ENCODE data around the gene SLC18A3.

SLC18A3 gene

DNA sequence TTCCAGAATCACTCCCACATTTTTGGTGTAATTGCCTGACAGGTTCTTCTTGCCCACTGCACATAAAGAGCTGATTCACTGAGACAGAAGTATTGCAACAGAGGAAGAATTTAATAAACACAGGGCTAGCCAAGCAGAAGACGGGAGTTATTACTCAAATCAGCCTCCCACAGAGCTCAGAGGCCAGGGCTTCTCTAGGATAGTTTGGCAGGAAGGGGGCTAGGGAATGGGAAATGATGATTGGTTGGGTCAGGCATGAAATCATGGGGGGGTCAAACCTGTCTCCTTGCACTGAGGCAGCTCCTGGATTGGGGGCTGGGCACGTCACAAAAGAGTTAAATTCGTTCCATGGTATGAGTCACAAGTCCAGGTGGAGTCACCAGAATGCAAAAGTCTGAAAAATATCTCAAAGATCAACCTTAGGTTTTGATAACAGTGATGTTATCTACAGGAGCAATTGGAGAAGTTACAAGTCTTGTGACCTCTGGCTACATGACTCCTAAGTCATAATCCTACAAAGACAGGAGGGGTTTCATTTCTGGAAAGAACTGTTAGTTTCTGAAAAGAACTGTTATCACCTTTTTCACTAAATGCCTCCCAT lies 41.0 kb upstream of the SLC18A3 start:
- Histone ChIP-seq H3K27me3 (replicated peaks) (no peaks in the 10 kb centered on the region), H3K4me3 (ENCODE audit: low read depth, low read length) (no peak overlapping the region), H3K27ac (peak overlapping the region; percentile 23), H3K36me3 (replicated peaks) (no peaks in the 10 kb centered on the region)
- in situ Hi-C loops (cut with HindIII; ENCODE audit: low pct_ligation_motif_present, low sequenced_read_pairs): no loop called here
- TF ChIP-seq, protein P1, sequence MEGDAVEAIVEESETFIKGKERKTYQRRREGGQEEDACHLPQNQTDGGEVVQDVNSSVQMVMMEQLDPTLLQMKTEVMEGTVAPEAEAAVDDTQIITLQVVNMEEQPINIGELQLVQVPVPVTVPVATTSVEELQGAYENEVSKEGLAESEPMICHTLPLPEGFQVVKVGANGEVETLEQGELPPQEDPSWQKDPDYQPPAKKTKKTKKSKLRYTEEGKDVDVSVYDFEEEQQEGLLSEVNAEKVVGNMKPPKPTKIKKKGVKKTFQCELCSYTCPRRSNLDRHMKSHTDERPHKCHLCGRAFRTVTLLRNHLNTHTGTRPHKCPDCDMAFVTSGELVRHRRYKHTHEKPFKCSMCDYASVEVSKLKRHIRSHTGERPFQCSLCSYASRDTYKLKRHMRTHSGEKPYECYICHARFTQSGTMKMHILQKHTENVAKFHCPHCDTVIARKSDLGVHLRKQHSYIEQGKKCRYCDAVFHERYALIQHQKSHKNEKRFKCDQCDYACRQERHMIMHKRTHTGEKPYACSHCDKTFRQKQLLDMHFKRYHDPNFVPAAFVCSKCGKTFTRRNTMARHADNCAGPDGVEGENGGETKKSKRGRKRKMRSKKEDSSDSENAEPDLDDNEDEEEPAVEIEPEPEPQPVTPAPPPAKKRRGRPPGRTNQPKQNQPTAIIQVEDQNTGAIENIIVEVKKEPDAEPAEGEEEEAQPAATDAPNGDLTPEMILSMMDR (IDR thresholded peaks at IDR 0.05; ENCODE audit: low read depth, low read length, missing control alignments): no peak
- peak; percentile 24 for DNase-seq

DNA sequence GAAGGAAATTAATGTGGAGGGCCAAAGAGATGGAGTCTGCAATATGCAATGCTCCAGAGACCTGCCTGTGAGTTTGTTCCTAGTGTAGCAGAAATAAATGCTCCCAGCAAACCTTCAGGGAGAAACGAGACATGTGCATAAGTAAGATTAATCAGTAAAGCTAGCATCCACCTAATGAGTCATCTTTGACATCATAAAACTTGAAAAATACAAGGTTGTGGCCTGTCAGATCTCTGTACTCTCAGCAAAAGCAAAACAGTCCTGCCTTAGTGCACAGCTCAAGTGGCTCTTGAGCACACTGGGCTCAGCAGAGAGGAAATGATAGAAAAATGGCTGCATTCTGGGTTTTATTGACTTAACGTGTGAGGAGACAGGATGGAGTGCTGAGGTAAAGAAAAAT lies 38.7 kb upstream of the SLC18A3 start:
- Histone ChIP-seq H3K4me3 (ENCODE audit: low read depth, low read length) (no peak overlapping the region), H3K27me3 (replicated peaks) (no peaks in the 10 kb centered on the region), H3K27ac (no peak overlapping the region), H3K36me3 (replicated peaks) (no peaks in the 10 kb centered on the region)
- no peak for DNase-seq
- in situ Hi-C loops (cut with HindIII; ENCODE audit: low pct_ligation_motif_present, low sequenced_read_pairs): no loop called here
- TF ChIP-seq, protein P1 (IDR thresholded peaks at IDR 0.05; ENCODE audit: low read depth, low read length, missing control alignments): no peak

- H3K27ac ChIP-seq: no peak overlapping the region
- no peaks in the 10 kb centered on the region for H3K36me3 ChIP-seq (replicated peaks)
- in situ Hi-C loops (cut with HindIII; ENCODE audit: low pct_ligation_motif_present, low sequenced_read_pairs): no loop called here
- TF ChIP-seq, protein P1 (IDR thresholded peaks at IDR 0.05; ENCODE audit: low read depth, low read length, missing control alignments): no peak
- no peak for DNase-seq
- H3K27me3 ChIP-seq (replicated peaks): no peaks in the 10 kb centered on the region
- H3K4me3 ChIP-seq (ENCODE audit: low read depth, low read length): no peak overlapping the region
Observed at GRCh38 chr10:49572594-49573114, 37.5 kb upstream of the SLC18A3 start.

GRCh38 chr10:49575489-49576072 lies 34.5 kb upstream of the SLC18A3 start:
- in situ Hi-C loops (cut with HindIII; ENCODE audit: low pct_ligation_motif_present, low sequenced_read_pairs): no loop called here
- no peaks in the 10 kb centered on the region for H3K27me3 ChIP-seq (replicated peaks)
- no peak overlapping the region for H3K4me3 ChIP-seq (ENCODE audit: low read depth, low read length)
- H3K36me3 ChIP-seq (replicated peaks): no peaks in the 10 kb centered on the region
- TF ChIP-seq, protein P1 (IDR thresholded peaks at IDR 0.05; ENCODE audit: low read depth, low read length, missing control alignments): no peak
- H3K27ac ChIP-seq: no peak overlapping the region
- no peak for DNase-seq

GRCh38 chr10:49577182-49577925 lies 32.8 kb upstream of the SLC18A3 start:
- Histone ChIP-seq H3K27ac (no peak overlapping the region), H3K36me3 (replicated peaks) (no peaks in the 10 kb centered on the region), H3K27me3 (replicated peaks) (no peaks in the 10 kb centered on the region), H3K4me3 (ENCODE audit: low read depth, low read length) (no peak overlapping the region)
- in situ Hi-C loops (cut with HindIII; ENCODE audit: low pct_ligation_motif_present, low sequenced_read_pairs): no loop called here
- DNase-seq: no peak
- TF ChIP-seq, protein P1 (IDR thresholded peaks at IDR 0.05; ENCODE audit: low read depth, low read length, missing control alignments): no peak

All from brain microvascular endothelial cell (primary cell).